ENCODE measurements around the gene STAG3.
"Not testable (repeated sequence)": the region's sequence is repeated elsewhere in the genome, so short reads cannot be mapped to it uniquely, and the experiment has no call there.

STAG3 gene

GRCh38 chr7:100171840-100172239, 5.9 kb upstream of the STAG3 start:
- no peak for DNase-seq (ENCODE audit: low read depth in 2 of 2)

- no peak for DNase-seq (ENCODE audit: low read depth in 2 of 2)
These were observed 3.8 kb upstream of the STAG3 start for GRCh38 chr7:100173806-100174495.

- DNase-seq (ENCODE audit: low read depth in 2 of 2): no peak
These were observed 3.1 kb upstream of the STAG3 start for GRCh38 chr7:100174582-100174981.

GRCh38 chr7:100175296-100175935, 2.3 kb upstream of the STAG3 start:
- no peak for DNase-seq (ENCODE audit: low read depth in 2 of 2)

GRCh38 chr7:100176096-100177044, 1.3 kb upstream of the STAG3 start:
- no peak for DNase-seq (ENCODE audit: low read depth in 2 of 2)

- DNase-seq (ENCODE audit: low read depth in 2 of 2): not testable (repeated sequence)
These were observed 2.4 kb downstream of the STAG3 start for GRCh38 chr7:100180084-100180483.

GRCh38 chr7:100182616-100183015, 4.9 kb downstream of the STAG3 start:
- not testable (repeated sequence) for DNase-seq (ENCODE audit: low read depth in 2 of 2)

GRCh38 chr7:100183090-100183489, 5.4 kb downstream of the STAG3 start:
- DNase-seq (ENCODE audit: low read depth in 2 of 2): not testable (repeated sequence)

- DNase-seq (ENCODE audit: low read depth in 2 of 2): no peak
These were observed 8.0 kb downstream of the STAG3 start for GRCh38 chr7:100185726-100186125.

GRCh38 chr7:100189061-100189460, 11.3 kb downstream of the STAG3 start:
- DNase-seq (ENCODE audit: low read depth in 2 of 2): no peak

GRCh38 chr7:100190048-100190711, 12.5 kb downstream of the STAG3 start:
- DNase-seq (ENCODE audit: low read depth in 2 of 2): no peak

- no peak for DNase-seq (ENCODE audit: low read depth in 2 of 2)
These were observed 14.1 kb downstream of the STAG3 start for GRCh38 chr7:100191775-100192174.

GRCh38 chr7:100192281-100192862, 14.7 kb downstream of the STAG3 start:
- DNase-seq (ENCODE audit: low read depth in 2 of 2): not testable (repeated sequence)

- no peak for DNase-seq (ENCODE audit: low read depth in 2 of 2)
These were observed 15.3 kb downstream of the STAG3 start for GRCh38 chr7:100192969-100193368.

- no peak for DNase-seq (ENCODE audit: low read depth in 2 of 2)
These were observed 17.5 kb downstream of the STAG3 start for GRCh38 chr7:100195222-100195621.

GRCh38 chr7:100195901-100196322, 18.2 kb downstream of the STAG3 start:
- not testable (repeated sequence) for DNase-seq (ENCODE audit: low read depth in 2 of 2)

- no peak for DNase-seq (ENCODE audit: low read depth in 2 of 2)
These were observed 20.5 kb downstream of the STAG3 start for GRCh38 chr7:100198266-100198665.

GRCh38 chr7:100200693-100201092, 23.0 kb downstream of the STAG3 start:
- DNase-seq (ENCODE audit: low read depth in 2 of 2): no peak

GRCh38 chr7:100204454-100204853, 26.7 kb downstream of the STAG3 start:
- no peak for DNase-seq (ENCODE audit: low read depth in 2 of 2)

- DNase-seq (ENCODE audit: low read depth in 2 of 2): no peak
These were observed 31.2 kb downstream of the STAG3 start for GRCh38 chr7:100208911-100209408.

- DNase-seq (ENCODE audit: low read depth in 2 of 2): no peak
These were observed 31.8 kb downstream of the STAG3 start for GRCh38 chr7:100209493-100209892.

All from stimulated activated CD8-positive, alpha-beta memory T cell treated with anti-CD3 and anti-CD28 coated beads, Interleukin-2, amount 100 ng/mL, for 48 hours (primary cell).